Measurements from ENCODE around the gene INPP5K.
"Not testable (repeated sequence)": the region's sequence is repeated elsewhere in the genome, so short reads cannot be mapped to it uniquely, and the experiment has no call there.

INPP5K gene

DNA sequence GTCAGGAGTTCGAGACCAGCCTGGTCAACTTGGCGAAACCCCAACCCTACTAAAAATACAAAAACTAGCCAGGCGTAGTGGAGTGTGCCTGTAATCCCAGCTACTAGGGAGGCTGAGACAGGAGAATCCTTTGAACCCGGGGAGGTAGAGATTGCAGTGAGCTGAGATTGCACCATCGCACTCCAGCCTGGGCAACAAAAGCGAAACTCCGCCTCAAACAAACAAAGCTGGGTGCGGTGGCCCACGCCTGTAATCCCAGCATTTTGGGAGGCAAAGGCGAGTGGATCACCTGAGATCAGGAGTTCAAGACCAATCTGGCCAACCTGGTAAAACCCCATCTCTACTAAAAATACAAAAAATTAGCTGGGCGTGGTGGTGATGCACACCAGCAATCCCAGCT, 62.7 kb downstream of the INPP5K start:
- intact Hi-C loops (cut with DNase I), result loop anchor here (10.0 kb wide), 2 partner anchors 59 to 89 kb away; no protein-coding TSS in a partner anchor
- DNase-seq, result not testable (repeated sequence)

DNA sequence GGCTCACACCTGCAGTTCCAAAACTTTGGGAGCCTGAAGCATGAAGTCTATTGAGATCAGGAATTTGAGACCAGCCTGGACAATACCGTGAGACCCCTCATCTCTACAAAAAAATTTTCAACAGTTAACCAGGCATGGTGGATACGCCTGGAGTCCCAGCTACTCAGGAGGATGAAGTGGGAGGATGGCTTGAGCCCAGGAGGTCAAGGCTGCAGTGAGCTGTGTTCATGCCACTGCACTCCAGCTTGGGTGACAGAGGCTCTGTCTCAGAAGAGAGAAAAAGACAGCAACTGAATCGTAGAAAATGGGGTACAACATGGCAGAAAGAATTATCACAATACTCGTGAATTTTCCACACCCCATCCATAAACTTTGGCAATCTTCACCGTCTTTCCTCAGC, 63.6 kb downstream of the INPP5K start:
- no peak for DNase-seq
- intact Hi-C loops (cut with DNase I), result loop anchor here (10.0 kb wide), 2 partner anchors 58 to 88 kb away; no protein-coding TSS in a partner anchor

DNA sequence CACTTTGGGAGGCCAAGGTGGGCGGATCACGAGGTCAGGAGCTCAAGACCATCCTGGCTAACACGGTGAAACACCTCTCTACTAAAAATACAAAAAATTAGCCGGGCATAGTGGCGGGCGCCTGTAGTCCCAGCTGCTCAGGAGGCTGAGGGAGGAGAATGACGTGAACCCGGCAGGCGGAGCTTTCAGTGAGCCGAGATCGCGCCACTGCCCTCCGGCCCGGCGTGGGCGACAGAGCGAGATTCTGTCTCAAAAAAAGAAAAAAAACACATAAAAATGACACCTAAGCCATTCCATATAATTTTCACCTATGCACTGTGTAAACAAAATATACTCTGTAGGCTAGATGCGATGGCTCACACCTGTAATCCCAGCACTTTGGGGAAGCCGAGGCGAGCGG, 66.2 kb downstream of the INPP5K start:
- intact Hi-C loops (cut with DNase I), result loop anchor here (10.0 kb wide), 2 partner anchors 55 to 85 kb away; no protein-coding TSS in a partner anchor
- not testable (repeated sequence) for DNase-seq

DNA sequence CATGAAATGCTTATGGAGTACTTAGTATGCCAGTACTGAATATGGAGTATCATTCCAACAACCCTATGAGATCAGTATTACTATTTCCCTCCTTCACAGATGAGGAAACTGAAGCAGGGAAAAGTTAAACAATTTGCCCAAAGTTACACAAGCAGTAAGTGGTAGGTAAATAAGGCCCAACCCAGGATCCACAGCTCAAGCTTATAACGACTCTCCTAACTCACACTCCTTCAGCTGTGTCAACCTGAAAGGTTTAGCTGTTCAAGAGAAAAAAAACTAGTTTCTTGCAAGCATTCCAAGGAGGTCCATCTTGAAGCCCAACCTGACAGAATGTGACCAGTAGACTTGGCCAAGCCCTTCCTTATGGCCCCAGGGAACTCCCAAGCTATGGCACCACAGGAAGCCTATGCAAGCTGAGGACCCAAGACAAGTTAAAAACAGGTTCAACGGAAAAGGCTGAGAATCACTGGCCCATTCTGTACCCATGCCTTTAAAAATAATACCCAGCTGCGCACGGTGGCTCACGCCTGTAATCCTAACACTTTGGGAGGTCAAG, 66.9 kb downstream of the INPP5K start:
- intact Hi-C loops (cut with DNase I), result no loop called here
- DNase-seq, result no peak

DNA sequence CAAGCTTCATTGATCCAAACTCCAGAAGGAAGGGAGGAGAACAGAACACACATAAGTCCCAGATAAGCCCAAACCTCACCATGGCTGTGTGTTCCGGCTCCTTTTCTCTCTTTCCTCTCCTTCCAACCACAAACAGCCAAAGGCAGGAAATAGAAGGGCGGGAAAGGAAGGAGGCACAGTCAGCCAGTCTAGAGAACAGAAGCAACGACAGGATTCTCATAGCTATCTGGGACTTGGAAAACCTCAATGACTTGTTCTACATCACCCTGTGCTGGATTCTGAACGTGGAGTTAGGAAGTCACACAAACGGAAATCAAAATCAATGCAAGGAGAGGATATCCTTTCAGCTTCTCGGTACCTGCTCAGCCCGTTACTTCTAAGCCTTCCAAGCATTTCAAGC, 69.4 kb downstream of the INPP5K start:
- intact Hi-C loops (cut with DNase I), result no loop called here
- no peak for DNase-seq

DNA sequence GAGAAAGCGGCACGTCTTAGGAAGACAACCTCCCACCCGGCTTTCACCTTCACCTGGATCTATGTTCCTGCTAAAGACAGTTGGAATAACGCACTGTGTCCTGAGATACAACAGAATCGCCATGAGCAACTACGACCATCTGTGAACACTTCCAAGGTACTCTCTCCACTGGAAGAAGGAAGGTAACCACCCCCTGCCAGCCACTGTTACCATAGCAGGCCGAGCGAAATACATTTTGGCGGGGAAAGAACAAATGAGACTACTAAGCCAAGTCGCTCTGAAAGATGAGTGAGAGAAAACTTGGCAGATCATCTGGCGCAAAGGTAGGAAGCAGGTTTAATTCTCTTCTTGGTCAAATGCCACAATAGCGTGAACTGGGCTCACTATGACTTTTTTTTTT, 70.2 kb downstream of the INPP5K start:
- no peak for DNase-seq
- intact Hi-C loops (cut with DNase I), result no loop called here

DNA sequence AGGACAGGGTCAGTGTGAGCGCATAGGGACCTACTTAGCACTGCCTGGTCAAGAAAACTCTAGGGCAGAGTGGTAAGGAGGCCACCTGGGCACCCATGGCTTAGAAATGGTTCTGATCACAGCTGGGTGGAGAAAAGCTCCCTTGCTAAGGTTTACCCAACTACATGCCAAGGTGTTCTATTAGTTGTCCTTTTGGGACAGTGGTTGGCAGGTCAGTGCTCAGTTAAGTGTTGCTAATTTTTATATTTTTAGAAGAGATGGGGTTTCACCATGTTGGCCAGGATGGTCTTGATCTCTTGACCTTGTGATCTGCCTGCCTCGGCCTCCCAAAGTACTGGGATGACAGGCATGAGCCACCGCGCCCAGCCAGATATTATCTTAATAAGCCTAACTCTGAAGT, 70.7 kb downstream of the INPP5K start:
- intact Hi-C loops (cut with DNase I), result not testable (repeated sequence)

More for the DNA sequence above, 70.7 kb downstream of the INPP5K start:
- not testable (repeated sequence) for DNase-seq
